ENCODE data around the gene POU2AF1.

The POU2AF1 gene

DNA sequence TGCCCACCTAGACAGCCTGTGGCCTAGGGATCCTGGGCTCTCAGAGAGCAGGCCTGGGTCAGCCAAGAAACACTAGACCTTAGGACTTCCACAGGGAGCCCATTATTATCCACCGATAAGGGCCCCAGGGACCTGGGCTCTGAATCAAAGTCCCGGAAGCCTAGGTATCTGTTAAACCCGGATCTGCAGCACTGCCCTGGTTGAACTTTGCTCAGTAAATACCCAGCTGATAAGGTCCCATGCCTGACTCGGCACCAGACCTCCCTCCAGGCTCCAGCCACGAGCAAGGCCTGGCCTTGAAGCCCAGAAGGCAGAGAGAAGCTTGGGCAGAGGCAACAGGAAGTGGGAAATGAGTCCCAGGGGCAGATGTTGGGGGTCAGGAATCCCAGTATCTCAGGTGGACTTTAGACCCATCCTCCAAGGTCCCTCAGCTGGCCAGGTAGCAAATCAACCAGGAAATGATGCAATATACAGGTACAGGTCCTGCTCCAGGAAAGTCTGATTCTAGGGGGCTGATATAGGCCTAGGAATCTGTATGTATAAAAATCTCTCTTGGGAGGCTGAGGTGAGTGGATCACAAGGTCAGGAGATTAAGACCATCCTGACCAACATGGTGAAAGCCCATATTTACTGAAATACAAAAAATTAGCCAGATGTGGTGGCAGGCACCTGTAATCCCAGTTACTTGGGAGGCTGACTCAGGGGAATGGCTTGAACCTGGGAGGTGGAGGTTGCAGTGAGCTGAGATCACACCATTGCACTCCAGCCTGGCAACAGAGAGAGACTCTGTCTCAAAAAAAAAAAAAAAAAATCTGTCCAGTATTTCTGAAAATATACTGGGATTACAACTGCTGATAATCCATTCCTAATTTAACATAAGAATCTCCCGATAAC, 18.7 kb downstream of the POU2AF1 start:
- DNase-seq = no peak

DNA sequence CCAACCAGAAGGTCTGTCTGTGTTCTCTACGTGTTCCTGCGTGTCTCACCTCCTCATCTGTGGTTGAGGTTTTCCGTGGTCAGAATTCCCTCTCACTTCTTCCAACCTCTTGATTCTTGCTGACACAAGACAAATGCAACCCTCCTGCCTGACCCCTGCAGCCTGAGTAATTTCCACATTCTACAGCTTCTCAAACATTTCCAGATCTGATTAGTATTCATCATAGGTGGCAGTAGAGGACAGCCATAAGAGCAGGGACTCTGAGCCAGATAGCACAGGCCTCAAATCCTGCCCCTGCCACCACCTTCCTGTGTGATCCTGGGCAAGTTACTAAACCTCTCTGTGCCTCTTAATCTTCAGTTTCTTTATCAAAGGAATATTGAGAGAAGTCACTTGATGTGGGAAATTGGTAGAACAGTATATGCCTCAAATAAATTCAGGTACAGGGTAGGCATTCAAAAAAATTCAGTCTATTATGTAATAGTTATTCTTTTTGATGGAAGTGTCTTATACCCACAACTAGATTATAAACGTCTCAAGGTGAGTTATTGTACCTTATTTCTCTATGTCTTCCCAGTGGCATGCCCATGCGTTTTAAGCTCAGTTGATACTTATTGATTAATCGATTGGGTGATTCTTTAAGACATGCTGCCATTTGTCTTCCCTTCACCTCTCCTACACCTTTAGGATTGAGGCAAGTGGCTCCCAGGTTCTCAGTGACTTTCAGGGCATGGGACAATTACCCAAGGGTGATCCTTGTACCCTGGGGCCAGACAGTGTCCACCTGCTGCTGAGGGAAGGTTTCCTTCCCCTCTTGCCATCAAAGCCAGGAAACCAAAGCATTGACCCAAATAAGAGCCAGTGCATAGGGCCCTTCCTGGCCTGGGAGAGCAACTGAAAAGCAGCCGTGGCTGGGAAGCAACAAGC, 19.6 kb downstream of the POU2AF1 start:
- DNase-seq = no peak

DNA sequence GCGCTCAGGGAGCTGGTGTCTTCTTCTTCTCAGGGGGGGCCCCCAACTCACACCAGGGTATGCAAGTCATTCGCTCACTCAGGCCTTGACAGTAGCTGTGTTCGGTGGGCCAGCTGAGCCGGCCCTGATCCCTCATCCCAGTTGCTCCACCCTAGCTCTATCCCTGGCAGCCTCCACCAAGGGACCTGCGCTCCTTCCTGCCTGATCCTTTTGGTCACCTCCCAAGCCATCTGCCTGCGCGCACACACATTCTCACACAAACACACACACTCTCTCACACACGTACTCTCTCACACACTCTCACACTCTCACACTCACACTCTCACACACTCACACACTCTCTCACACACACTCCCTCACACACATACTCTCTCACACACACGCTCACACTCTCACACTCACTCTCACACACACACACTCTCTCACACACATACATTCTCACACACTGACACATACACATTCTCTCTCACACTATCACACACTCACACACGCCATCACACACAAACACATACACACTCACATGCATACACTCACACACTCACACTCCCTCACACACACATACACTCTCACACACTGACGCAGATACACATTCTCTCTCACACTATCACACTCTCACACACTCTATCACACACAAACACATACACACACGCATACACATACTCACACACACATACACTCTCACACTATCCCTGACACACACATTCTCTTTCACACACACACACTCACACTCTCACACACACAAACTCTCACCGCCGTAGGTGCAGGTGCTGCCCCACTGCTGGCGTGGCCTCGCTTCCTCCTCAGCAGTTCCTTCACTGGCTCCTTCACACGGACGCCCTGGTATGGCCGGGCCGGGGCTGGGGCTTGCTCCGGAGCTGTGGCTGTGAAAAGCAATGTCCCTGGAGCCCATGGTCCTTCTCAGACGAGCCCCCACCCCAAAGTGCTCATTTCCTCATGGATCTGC, 20.8 kb downstream of the POU2AF1 start:
- DNase-seq = no peak

DNA sequence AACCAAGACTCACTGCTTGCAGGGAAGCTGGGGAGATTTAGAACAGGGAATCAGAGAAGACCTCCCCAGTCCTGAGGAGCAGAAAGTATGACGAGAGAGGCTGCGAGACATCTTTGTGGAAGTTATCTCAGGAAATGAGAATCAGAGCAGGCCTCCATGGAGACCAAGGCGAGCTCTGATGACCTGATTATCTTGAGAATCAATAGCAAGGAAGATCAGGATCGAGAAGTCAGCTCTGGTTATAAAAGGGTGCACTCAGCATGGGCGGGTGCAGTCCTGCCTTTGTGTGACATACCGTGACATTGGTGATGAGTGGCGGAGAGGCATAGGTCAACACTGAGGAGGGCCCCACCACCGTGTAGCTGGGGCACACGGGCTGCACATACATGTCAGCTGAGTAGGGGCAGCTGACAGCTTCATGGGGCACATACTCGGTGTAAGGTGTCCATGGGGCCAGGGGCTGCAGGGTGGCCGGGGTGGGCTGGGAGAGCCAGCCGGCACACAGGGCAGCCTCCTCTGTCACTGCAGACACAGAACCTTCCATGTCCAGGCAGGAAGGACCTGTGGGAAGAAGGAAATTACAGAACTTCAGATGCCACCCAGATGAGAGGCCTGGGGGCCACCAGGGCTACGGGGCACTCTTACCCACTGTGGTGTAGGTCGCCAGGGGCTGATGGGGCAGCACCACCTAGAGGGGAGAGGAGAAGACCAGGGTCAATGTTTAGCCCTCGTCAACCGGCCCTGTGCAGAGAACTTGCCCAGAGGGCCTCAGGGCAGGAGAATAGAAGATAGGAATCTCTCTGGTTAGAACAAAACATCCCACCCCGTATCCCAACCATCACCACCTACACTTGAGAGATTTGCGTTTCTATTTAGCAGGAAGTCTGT, 21.7 kb downstream of the POU2AF1 start:
- no peak for DNase-seq

- no peak for DNase-seq
Measured at GRCh38 chr11:111356660-111357048, 22.4 kb downstream of the POU2AF1 start.

DNA sequence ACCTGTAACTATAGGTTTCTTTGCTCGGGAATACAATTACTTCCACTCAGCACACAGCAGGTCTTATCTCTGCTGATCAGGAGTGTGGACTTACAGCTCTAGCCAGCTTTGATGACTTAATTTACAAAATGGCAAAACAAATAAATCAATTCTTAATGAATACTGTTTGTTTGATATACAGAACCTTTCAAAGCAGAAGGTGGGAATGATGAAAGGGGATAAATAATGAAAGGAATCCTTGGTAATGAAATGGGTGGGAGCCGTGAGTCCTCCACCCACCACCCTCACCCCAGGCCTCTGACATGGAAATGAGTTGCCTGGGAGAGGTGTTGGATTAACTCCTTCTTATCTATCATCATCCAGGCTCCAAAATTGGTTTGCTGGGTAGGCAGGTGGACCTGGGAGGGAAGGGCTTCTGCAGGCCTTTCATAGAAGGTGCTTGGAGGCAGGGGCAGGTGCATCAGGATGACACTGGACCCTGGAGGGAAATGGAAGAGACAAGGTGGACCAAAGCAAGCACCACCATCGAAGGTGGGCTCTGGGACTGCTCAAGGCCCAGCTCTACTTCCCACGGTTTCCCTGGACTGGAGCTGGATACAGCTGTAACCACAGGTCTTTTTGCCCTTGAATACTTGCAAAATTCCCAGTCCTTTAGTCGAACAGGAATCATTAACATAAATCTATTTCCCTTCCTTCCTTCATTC, 23.0 kb downstream of the POU2AF1 start:
- no peak for DNase-seq

DNA sequence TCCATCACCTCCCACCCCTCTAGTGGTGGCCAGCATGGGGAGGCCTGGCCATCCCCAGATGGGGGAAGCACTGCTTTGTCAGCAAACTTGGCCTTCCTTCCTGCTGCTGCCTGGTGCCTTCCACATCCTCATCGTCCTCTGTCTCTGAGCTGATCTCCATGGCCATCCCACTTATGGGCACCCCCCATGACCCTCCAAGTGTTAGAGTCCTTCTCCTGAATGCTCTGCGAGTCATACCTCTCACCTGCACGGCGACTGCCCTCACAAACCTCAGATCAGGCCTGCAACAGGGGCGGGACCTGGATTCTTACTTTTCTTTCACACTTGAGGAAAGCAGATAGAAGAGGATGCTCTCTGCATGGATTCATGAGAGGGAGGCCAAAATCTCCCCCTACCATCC, 24.0 kb downstream of the POU2AF1 start:
- no peak for DNase-seq

DNA sequence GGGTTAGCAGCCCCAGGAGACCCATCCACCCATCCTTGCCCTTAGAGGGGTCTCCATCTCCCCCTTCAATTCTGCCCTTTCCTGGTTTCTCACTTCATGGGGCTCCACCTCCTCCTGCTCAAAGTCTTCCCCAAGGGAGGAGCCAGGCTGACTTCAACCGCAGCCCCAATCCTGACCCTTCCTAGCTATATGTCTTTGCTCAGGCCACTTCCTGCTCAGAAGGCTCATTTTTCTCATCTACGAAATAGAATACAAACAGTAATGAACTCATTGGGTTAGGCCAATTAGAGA, 24.5 kb downstream of the POU2AF1 start:
- no peak for DNase-seq

DNA sequence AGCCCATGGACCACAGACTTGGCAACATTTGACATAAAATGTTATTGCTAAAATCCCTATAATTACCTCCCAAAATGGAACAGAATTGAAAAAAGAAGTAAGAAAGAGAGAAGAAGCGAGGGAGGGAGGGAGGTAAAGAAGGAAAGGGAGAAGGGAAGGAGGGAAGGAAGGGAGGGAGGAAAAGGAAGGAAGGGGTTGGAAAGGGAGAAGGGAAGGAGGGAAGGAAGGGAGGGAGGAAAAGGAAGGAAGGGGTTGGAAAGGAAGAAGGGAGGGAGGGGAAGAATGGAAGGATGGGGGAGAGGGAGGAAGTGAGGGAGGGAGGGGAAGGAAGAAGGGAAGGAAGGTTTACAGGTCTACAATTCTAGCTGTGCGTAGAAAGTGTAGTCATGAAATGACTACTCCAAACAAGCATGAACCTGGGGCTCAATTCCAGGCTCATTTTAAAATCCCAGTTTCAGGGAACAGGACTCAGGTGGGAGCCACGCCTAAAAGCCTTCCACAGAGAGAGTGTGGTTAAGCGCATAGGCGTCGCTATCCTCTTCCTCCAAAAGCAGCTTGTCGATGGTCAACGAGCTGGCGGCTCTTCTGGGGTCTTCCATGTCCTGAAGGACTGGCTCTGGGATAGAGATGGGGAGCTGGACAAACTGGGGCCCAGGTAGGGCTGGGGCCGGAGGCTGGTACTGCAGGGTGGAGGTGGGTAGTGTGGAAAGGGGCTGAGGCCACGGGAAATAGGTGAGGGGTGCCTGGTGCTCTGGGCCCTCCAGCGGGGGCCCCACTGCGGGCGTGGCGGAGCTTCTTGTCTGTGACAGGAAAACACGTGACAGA, 25.1 kb downstream of the POU2AF1 start:
- no peak for DNase-seq

DNA sequence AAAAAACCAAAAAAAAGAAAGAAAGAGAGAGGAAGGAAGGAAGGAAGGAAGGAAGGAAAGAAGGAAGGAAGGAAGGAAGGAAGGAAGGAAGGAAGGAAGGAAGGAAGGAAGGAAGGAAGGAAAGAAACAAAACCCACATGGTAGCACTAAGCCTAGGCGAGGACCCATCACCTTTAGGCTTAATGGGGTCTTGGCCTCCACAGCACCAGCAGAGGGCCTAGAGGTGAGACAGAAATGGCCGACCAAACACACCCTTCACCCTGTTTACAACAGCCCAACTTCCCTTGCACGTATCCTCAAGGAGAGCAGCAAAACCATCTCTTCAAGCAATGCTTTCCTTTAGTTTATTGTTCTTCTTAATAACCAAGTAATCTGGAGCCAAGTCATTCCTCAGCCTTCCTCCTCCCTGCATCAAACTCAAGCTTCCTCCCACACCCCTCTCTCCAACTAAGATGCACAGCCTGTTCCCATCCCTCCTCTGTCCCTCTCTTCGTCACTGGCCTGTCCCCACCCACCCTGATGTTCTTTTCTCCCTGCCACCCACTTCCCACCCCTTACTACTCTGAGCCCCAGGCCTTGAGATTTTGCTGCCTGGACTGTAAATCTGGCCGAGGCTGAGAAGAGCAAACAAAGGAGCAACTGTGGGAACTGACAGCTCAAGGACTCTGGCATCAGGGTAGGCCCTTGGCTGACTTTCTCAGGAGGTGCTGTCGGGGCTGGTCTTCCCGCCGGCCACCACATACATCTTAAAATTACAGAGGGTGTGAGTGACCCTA, 26.0 kb downstream of the POU2AF1 start:
- DNase-seq = no peak

- no peak for DNase-seq
Measured at GRCh38 chr11:111352231-111352746, 26.8 kb downstream of the POU2AF1 start.

GRCh38 chr11:111351374-111352055, 27.6 kb downstream of the POU2AF1 start:
- no peak for DNase-seq

GRCh38 chr11:111350811-111351210, 28.3 kb downstream of the POU2AF1 start:
- DNase-seq = no peak

- DNase-seq = no peak
Measured at GRCh38 chr11:111349191-111349695, 29.8 kb downstream of the POU2AF1 start.

DNA sequence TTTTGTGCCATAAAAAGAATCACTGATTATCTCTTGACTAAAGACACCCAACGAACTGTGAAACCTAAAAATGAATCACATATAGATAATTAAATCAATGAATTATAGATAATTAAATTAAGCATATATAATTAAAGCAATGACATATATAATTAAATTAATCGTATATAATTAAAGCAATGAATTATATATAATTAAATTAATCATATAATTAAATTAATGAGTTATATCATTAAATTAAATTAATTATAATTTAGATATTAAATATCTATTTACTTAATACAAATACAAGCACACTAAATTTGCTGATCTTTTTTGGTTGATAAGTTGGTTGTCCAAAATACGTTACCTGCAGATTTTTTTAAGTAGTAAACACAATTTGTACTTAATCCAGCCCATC, 30.9 kb downstream of the POU2AF1 start:
- DNase-seq = no peak

GRCh38 chr11:111347723-111348115, 31.4 kb downstream of the POU2AF1 start:
- DNase-seq = no peak

GRCh38 chr11:111347002-111347722, 31.9 kb downstream of the POU2AF1 start:
- no peak for DNase-seq

DNA sequence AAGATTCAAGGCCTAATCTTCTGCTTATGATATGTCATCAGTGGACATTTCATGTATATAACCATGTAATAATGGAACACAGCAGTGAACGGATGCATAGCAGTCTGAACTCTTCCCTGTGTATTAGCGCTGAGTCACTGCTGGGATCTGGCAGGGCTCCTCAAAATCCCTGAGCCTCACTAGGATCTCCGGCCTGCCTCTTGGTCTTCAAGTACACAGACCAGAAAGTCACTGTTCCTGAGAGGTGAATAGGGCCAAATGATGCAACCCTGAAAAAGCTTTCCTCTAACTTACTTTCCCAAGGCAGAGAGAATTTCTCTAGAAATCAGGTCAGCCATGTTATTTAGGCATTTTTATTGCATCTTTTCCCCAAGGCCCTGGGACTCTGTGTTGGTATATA, 35.0 kb downstream of the POU2AF1 start:
- no peak for DNase-seq
